Fibroblast of skin of abdomen (primary cell): ENCODE data around the gene TXNL4A.

Source experiments
- DNase-seq: peaks from one replicate; pipeline ENCODE4 v3.0.0-alpha.2; 2013

The TXNL4A gene

GRCh38 chr18:79991494-79991893 is 3.1 kb upstream of the TXNL4A start:
- no peak for DNase-seq

GRCh38 chr18:79989195-79989497 is 783 bp upstream of the TXNL4A start:
- DNase-seq, result no peak

- peak; percentile 36 for DNase-seq
Observed at GRCh38 chr18:79988071-79988450, 302 bp downstream of the TXNL4A start.

- no peak for DNase-seq
Observed at GRCh38 chr18:79987566-79987965, 797 bp downstream of the TXNL4A start.

- no peak for DNase-seq
Observed at GRCh38 chr18:79986726-79987125, 1.6 kb downstream of the TXNL4A start.

- no peak for DNase-seq
Observed at GRCh38 chr18:79985172-79985571, 3.2 kb downstream of the TXNL4A start.

- DNase-seq, result no peak
Observed at GRCh38 chr18:79983793-79984192, 4.6 kb downstream of the TXNL4A start.

GRCh38 chr18:79983253-79983652 is 5.1 kb downstream of the TXNL4A start:
- no peak for DNase-seq

- DNase-seq, result no peak
Observed at GRCh38 chr18:79982736-79983135, 5.6 kb downstream of the TXNL4A start.

- DNase-seq, result no peak
Observed at GRCh38 chr18:79980585-79980984, 7.8 kb downstream of the TXNL4A start.

GRCh38 chr18:79979843-79980242 is 8.5 kb downstream of the TXNL4A start:
- DNase-seq, result no peak

GRCh38 chr18:79975985-79976680 is 12.2 kb downstream of the TXNL4A start:
- DNase-seq, result no peak

GRCh38 chr18:79975043-79975442 is 13.3 kb downstream of the TXNL4A start:
- DNase-seq, result no peak

- DNase-seq, result no peak
Observed at GRCh38 chr18:79974025-79974654, 14.2 kb downstream of the TXNL4A start.

GRCh38 chr18:79973517-79973916 is 14.8 kb downstream of the TXNL4A start:
- DNase-seq, result no peak

GRCh38 chr18:79972720-79973119 is 15.6 kb downstream of the TXNL4A start:
- DNase-seq, result no peak

- no peak for DNase-seq
Observed at GRCh38 chr18:79971986-79972385, 16.4 kb downstream of the TXNL4A start.

GRCh38 chr18:79971211-79971952 is 17.0 kb downstream of the TXNL4A start:
- no peak for DNase-seq

- no peak for DNase-seq
Observed at GRCh38 chr18:79970419-79971133, 17.8 kb downstream of the TXNL4A start.

- peak; percentile 71 for DNase-seq
Observed at GRCh38 chr18:79965119-79965902, 23.1 kb downstream of the TXNL4A start.

- DNase-seq, result no peak
Observed at GRCh38 chr18:79964330-79965118, 23.8 kb downstream of the TXNL4A start, which contains the start of gene HSBP1L1. TSS of gene HSBP1L1 (plus strand) at chr18:79964643. CDS start at chr18:79964736, 93 bp downstream.
